Measurements from ENCODE around the gene SNX10. TPM values are rescaled to one million over a fixed set of nuclear protein-coding genes. Genes with fewer than 3 reads are reported as not detected.
"Not testable (repeated sequence)": the region's sequence is repeated elsewhere in the genome, so short reads cannot be mapped to it uniquely, and the experiment has no call there.

The SNX10 gene
- total and polyA plus RNA-seq, 9 donors, result 1.2 to 3.3 (median 1.6) TPM

- H3K36me3 ChIP-seq (ENCODE audit: control insufficient read depth, insufficient read depth, low read length), result no peaks in the 10 kb centered on the region
- no peak overlapping the region for H3K27ac ChIP-seq (ENCODE audit: low read length)
- H3K27me3 ChIP-seq (ENCODE audit: control insufficient read depth, insufficient read depth, low read length), result no peaks in the 10 kb centered on the region
- no peaks in the 10 kb centered on the region for H3K4me1 ChIP-seq (ENCODE audit: control insufficient read depth, insufficient read depth, low read length)
- WGBS (ENCODE audit: insufficient coverage), result 89% methylated on average over 3 of the region's 4 CpGs
- H3K4me3 ChIP-seq (ENCODE audit: low read length), result no peak overlapping the region
- no peak for DNase-seq
- no peaks in the 10 kb centered on the region for H3K9me3 ChIP-seq (replicated peaks; ENCODE audit: control insufficient read depth, low read depth, low read length)
Measured at GRCh38 chr7:26279405-26279804, 12.3 kb upstream of the SNX10 start.

- Histone ChIP-seq H3K4me1 (ENCODE audit: control insufficient read depth, insufficient read depth, low read length) (no peaks in the 10 kb centered on the region), H3K36me3 (ENCODE audit: control insufficient read depth, insufficient read depth, low read length) (no peaks in the 10 kb centered on the region), H3K27me3 (ENCODE audit: control insufficient read depth, insufficient read depth, low read length) (no peaks in the 10 kb centered on the region), H3K27ac (ENCODE audit: low read length) (no peak overlapping the region), H3K9me3 (replicated peaks; ENCODE audit: control insufficient read depth, low read depth, low read length) (no peaks in the 10 kb centered on the region), H3K4me3 (ENCODE audit: low read length) (no peak overlapping the region)
- DNase-seq, result no peak
Measured at GRCh38 chr7:26280097-26280496, 11.6 kb upstream of the SNX10 start.

- H3K27me3 ChIP-seq (ENCODE audit: control insufficient read depth, insufficient read depth, low read length), result no peaks in the 10 kb centered on the region
- DNase-seq, result no peak
- H3K9me3 ChIP-seq (replicated peaks; ENCODE audit: control insufficient read depth, low read depth, low read length), result no peaks in the 10 kb centered on the region
- H3K27ac ChIP-seq (ENCODE audit: low read length), result no peak overlapping the region
- WGBS (ENCODE audit: insufficient coverage), result 65% methylated on average over 2 of the region's 4 CpGs
- H3K36me3 ChIP-seq (ENCODE audit: control insufficient read depth, insufficient read depth, low read length), result no peaks in the 10 kb centered on the region
- no peaks in the 10 kb centered on the region for H3K4me1 ChIP-seq (ENCODE audit: control insufficient read depth, insufficient read depth, low read length)
- H3K4me3 ChIP-seq (ENCODE audit: low read length), result no peak overlapping the region
Measured at GRCh38 chr7:26280723-26281122, 10.9 kb upstream of the SNX10 start.

GRCh38 chr7:26284477-26284876 lies 7.2 kb upstream of the SNX10 start:
- no peaks in the 10 kb centered on the region for H3K4me1 ChIP-seq (ENCODE audit: control insufficient read depth, insufficient read depth, low read length)
- DNase-seq, result no peak
- no peaks in the 10 kb centered on the region for H3K9me3 ChIP-seq (replicated peaks; ENCODE audit: control insufficient read depth, low read depth, low read length)
- no peak overlapping the region for H3K4me3 ChIP-seq (ENCODE audit: low read length)
- H3K27me3 ChIP-seq (ENCODE audit: control insufficient read depth, insufficient read depth, low read length), result no peaks in the 10 kb centered on the region
- no peak overlapping the region for H3K27ac ChIP-seq (ENCODE audit: low read length)
- no peaks in the 10 kb centered on the region for H3K36me3 ChIP-seq (ENCODE audit: control insufficient read depth, insufficient read depth, low read length)
- 92% methylated on average over 2 of the region's 3 CpGs for WGBS (ENCODE audit: insufficient coverage)

- Histone ChIP-seq H3K4me1 (ENCODE audit: control insufficient read depth, insufficient read depth, low read length) (no peaks in the 10 kb centered on the region), H3K9me3 (replicated peaks; ENCODE audit: control insufficient read depth, low read depth, low read length) (no peaks in the 10 kb centered on the region), H3K36me3 (ENCODE audit: control insufficient read depth, insufficient read depth, low read length) (no peaks in the 10 kb centered on the region), H3K4me3 (ENCODE audit: low read length) (no peak overlapping the region), H3K27ac (ENCODE audit: low read length) (no peak overlapping the region), H3K27me3 (ENCODE audit: control insufficient read depth, insufficient read depth, low read length) (no peaks in the 10 kb centered on the region)
- WGBS (ENCODE audit: insufficient coverage), result no CpG with 5 or more reads among the region's 5 CpGs
- DNase-seq, result no peak
Measured at GRCh38 chr7:26284995-26285632, 6.5 kb upstream of the SNX10 start.

GRCh38 chr7:26286157-26286556 lies 5.5 kb upstream of the SNX10 start:
- no peaks in the 10 kb centered on the region for H3K27me3 ChIP-seq (ENCODE audit: control insufficient read depth, insufficient read depth, low read length)
- no peaks in the 10 kb centered on the region for H3K36me3 ChIP-seq (ENCODE audit: control insufficient read depth, insufficient read depth, low read length)
- DNase-seq, result no peak
- H3K27ac ChIP-seq (ENCODE audit: low read length), result no peak overlapping the region
- WGBS (ENCODE audit: insufficient coverage), result no CpG with 5 or more reads among the region's 2 CpGs
- no peaks in the 10 kb centered on the region for H3K4me1 ChIP-seq (ENCODE audit: control insufficient read depth, insufficient read depth, low read length)
- no peak overlapping the region for H3K4me3 ChIP-seq (ENCODE audit: low read length)
- H3K9me3 ChIP-seq (replicated peaks; ENCODE audit: control insufficient read depth, low read depth, low read length), result no peaks in the 10 kb centered on the region

GRCh38 chr7:26288126-26288525 lies 3.5 kb upstream of the SNX10 start:
- WGBS (ENCODE audit: insufficient coverage), result 72% methylated on average over 4 of the region's 5 CpGs
- H3K4me1 ChIP-seq (ENCODE audit: control insufficient read depth, insufficient read depth, low read length); H3K9me3 ChIP-seq (replicated peaks; ENCODE audit: control insufficient read depth, low read depth, low read length); H3K4me3 ChIP-seq (ENCODE audit: low read length); H3K27ac ChIP-seq (ENCODE audit: low read length); H3K27me3 ChIP-seq (ENCODE audit: control insufficient read depth, insufficient read depth, low read length); H3K36me3 ChIP-seq (ENCODE audit: control insufficient read depth, insufficient read depth, low read length); DNase-seq: not testable (repeated sequence)

- Histone ChIP-seq H3K27ac (ENCODE audit: low read length) (no peak overlapping the region), H3K4me3 (ENCODE audit: low read length) (peak overlapping the region; percentile 35), H3K9me3 (replicated peaks; ENCODE audit: control insufficient read depth, low read depth, low read length) (no peaks in the 10 kb centered on the region), H3K27me3 (ENCODE audit: control insufficient read depth, insufficient read depth, low read length) (no peaks in the 10 kb centered on the region), H3K36me3 (ENCODE audit: control insufficient read depth, insufficient read depth, low read length) (no peaks in the 10 kb centered on the region), H3K4me1 (ENCODE audit: control insufficient read depth, insufficient read depth, low read length) (peaks cover 7% of the 10 kb centered on the region)
- DNase-seq, result no peak
- 74% methylated on average over 2 of the region's 4 CpGs for WGBS (ENCODE audit: insufficient coverage)
Measured at GRCh38 chr7:26291251-26291650, 411 bp upstream of the SNX10 start.

GRCh38 chr7:26292768-26293560 lies 1.3 kb downstream of the SNX10 start:
- Histone ChIP-seq H3K4me3 (ENCODE audit: low read length) (no peak overlapping the region), H3K9me3 (replicated peaks; ENCODE audit: control insufficient read depth, low read depth, low read length) (no peaks in the 10 kb centered on the region), H3K4me1 (ENCODE audit: control insufficient read depth, insufficient read depth, low read length) (peaks cover 7% of the 10 kb centered on the region), H3K36me3 (ENCODE audit: control insufficient read depth, insufficient read depth, low read length) (no peaks in the 10 kb centered on the region), H3K27me3 (ENCODE audit: control insufficient read depth, insufficient read depth, low read length) (no peaks in the 10 kb centered on the region), H3K27ac (ENCODE audit: low read length) (no peak overlapping the region)
- WGBS (ENCODE audit: insufficient coverage), result 69% methylated on average over 2 of the region's 11 CpGs
- DNase-seq, result no peak

- no peaks in the 10 kb centered on the region for H3K9me3 ChIP-seq (replicated peaks; ENCODE audit: control insufficient read depth, low read depth, low read length)
- no peaks in the 10 kb centered on the region for H3K36me3 ChIP-seq (ENCODE audit: control insufficient read depth, insufficient read depth, low read length)
- H3K27me3 ChIP-seq (ENCODE audit: control insufficient read depth, insufficient read depth, low read length), result no peaks in the 10 kb centered on the region
- H3K4me3 ChIP-seq (ENCODE audit: low read length), result no peak overlapping the region
- peak; percentile 32 for DNase-seq
- peaks cover 7% of the 10 kb centered on the region for H3K4me1 ChIP-seq (ENCODE audit: control insufficient read depth, insufficient read depth, low read length)
- WGBS (ENCODE audit: insufficient coverage), result no CpG with 5 or more reads among the region's 6 CpGs
- peak overlapping the region; percentile 20 for H3K27ac ChIP-seq (ENCODE audit: low read length)
Measured at GRCh38 chr7:26293569-26294308, 2.1 kb downstream of the SNX10 start.

Measured in muscle of leg (tissue), 11 donors.